ENCODE results near the gene CD44.

The CD44 gene

GRCh38 chr11:35099278-35100012 is 39.5 kb upstream of the CD44 start:
- no peak overlapping the region for H2AFZ ChIP-seq (ENCODE audit: low read length)

DNA sequence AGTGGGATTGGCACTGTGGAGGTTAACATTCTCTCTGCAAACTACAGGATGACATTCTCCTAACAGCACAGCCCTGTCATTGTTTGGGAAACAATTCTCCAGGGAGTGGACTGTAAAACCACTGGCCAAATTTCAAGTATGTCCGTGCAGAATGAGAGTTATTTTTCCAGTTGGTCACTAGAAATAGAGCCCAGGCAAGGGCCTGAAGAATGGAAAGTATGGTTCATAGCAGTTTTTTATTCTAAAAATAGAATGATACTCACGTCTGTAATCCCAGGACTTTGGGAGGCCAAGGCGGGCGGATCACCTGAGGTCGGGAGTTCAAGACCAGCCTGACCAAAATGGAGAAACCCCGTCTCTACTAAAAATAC is 39.0 kb upstream of the CD44 start:
- H3K9ac ChIP-seq (ENCODE audit: low read length), result no peak overlapping the region
- H3K79me2 ChIP-seq (ENCODE audit: insufficient read depth, low read length), result no peaks in the 10 kb centered on the region
- no peaks in the 10 kb centered on the region for H3K9me2 ChIP-seq (ENCODE audit: low read depth, low read length)
- H3K27me3 ChIP-seq (ENCODE audit: insufficient read depth, low read length), result no peaks in the 10 kb centered on the region
- no peak overlapping the region for H3K27ac ChIP-seq (ENCODE audit: low read depth, low read length, poor library complexity, severe bottlenecking)
- no peak overlapping the region for H3K4me2 ChIP-seq (ENCODE audit: low read length)
- TF ChIP-seq EZH2 (IDR thresholded peaks at IDR 0.05; ENCODE audit: borderline replicate concordance, low read length), result no peak
- TF ChIP-seq, protein P1, sequence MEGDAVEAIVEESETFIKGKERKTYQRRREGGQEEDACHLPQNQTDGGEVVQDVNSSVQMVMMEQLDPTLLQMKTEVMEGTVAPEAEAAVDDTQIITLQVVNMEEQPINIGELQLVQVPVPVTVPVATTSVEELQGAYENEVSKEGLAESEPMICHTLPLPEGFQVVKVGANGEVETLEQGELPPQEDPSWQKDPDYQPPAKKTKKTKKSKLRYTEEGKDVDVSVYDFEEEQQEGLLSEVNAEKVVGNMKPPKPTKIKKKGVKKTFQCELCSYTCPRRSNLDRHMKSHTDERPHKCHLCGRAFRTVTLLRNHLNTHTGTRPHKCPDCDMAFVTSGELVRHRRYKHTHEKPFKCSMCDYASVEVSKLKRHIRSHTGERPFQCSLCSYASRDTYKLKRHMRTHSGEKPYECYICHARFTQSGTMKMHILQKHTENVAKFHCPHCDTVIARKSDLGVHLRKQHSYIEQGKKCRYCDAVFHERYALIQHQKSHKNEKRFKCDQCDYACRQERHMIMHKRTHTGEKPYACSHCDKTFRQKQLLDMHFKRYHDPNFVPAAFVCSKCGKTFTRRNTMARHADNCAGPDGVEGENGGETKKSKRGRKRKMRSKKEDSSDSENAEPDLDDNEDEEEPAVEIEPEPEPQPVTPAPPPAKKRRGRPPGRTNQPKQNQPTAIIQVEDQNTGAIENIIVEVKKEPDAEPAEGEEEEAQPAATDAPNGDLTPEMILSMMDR (IDR thresholded peaks at IDR 0.05; ENCODE audit: low read length), result no peak
- no peaks in the 10 kb centered on the region for H3K9me3 ChIP-seq (ENCODE audit: low read length)
- no peaks in the 10 kb centered on the region for H3K4me1 ChIP-seq (ENCODE audit: insufficient read depth, low read length, severe bottlenecking)
- no peak overlapping the region for H3K4me3 ChIP-seq (ENCODE audit: low read depth, low read length, poor library complexity, severe bottlenecking)
- H2AFZ ChIP-seq (ENCODE audit: low read length), result no peak overlapping the region
- H4K20me1 ChIP-seq (ENCODE audit: insufficient read depth, low read length), result no peaks in the 10 kb centered on the region
- H3K36me3 ChIP-seq (ENCODE audit: insufficient read depth, low read length), result no peaks in the 10 kb centered on the region
- no peaks in the 10 kb centered on the region for H3F3A ChIP-seq (ENCODE audit: insufficient read depth, low read length)

More at GRCh38 chr11:35099278-35100012, 39.5 kb upstream of the CD44 start:
- no peak for TF ChIP-seq EZH2 (IDR thresholded peaks at IDR 0.05; ENCODE audit: borderline replicate concordance, low read length)
- TF ChIP-seq, protein P1 (IDR thresholded peaks at IDR 0.05; ENCODE audit: low read length), result no peak
- Histone ChIP-seq H3K79me2 (ENCODE audit: insufficient read depth, low read length) (no peaks in the 10 kb centered on the region), H3F3A (ENCODE audit: insufficient read depth, low read length) (no peaks in the 10 kb centered on the region), H4K20me1 (ENCODE audit: insufficient read depth, low read length) (no peaks in the 10 kb centered on the region), H3K4me3 (ENCODE audit: low read depth, low read length, poor library complexity, severe bottlenecking) (no peak overlapping the region), H3K4me2 (ENCODE audit: low read length) (no peak overlapping the region), H3K9ac (ENCODE audit: low read length) (no peak overlapping the region), H3K4me1 (ENCODE audit: insufficient read depth, low read length, severe bottlenecking) (no peaks in the 10 kb centered on the region), H3K27ac (ENCODE audit: low read depth, low read length, poor library complexity, severe bottlenecking) (no peak overlapping the region), H3K9me2 (ENCODE audit: low read depth, low read length) (no peaks in the 10 kb centered on the region), H3K36me3 (ENCODE audit: insufficient read depth, low read length) (no peaks in the 10 kb centered on the region), H3K27me3 (ENCODE audit: insufficient read depth, low read length) (no peaks in the 10 kb centered on the region), H3K9me3 (ENCODE audit: low read length) (no peaks in the 10 kb centered on the region)

GRCh38 chr11:35101223-35101622 is 37.7 kb upstream of the CD44 start:
- Histone ChIP-seq H3K36me3 (ENCODE audit: insufficient read depth, low read length) (no peaks in the 10 kb centered on the region), H3K4me2 (ENCODE audit: low read length) (no peak overlapping the region), H3K9ac (ENCODE audit: low read length) (no peak overlapping the region), H3K4me3 (ENCODE audit: low read depth, low read length, poor library complexity, severe bottlenecking) (no peak overlapping the region), H3K9me2 (ENCODE audit: low read depth, low read length) (no peaks in the 10 kb centered on the region), H3K27ac (ENCODE audit: low read depth, low read length, poor library complexity, severe bottlenecking) (no peak overlapping the region), H3K4me1 (ENCODE audit: insufficient read depth, low read length, severe bottlenecking) (no peaks in the 10 kb centered on the region), H2AFZ (ENCODE audit: low read length) (no peak overlapping the region), H3F3A (ENCODE audit: insufficient read depth, low read length) (no peaks in the 10 kb centered on the region), H4K20me1 (ENCODE audit: insufficient read depth, low read length) (no peaks in the 10 kb centered on the region), H3K9me3 (ENCODE audit: low read length) (no peaks in the 10 kb centered on the region), H3K27me3 (ENCODE audit: insufficient read depth, low read length) (no peaks in the 10 kb centered on the region), H3K79me2 (ENCODE audit: insufficient read depth, low read length) (no peaks in the 10 kb centered on the region)
- TF ChIP-seq EZH2 (IDR thresholded peaks at IDR 0.05; ENCODE audit: borderline replicate concordance, low read length), result no peak
- TF ChIP-seq, protein P1 (IDR thresholded peaks at IDR 0.05; ENCODE audit: low read length), result no peak
